NCI-H2081 treated with DMSO at 0.1 percent for 48 hours (cell line): ENCODE results near the gene WNT4.
"Not testable (repeated sequence)": the region's sequence is repeated elsewhere in the genome, so short reads cannot be mapped to it uniquely, and the experiment has no call there.

Experiments used
- DNase-seq: peaks from one replicate; lab custom pipeline; 2025; lab: John Stamatoyannopoulos, UW

WNT4 gene

DNA sequence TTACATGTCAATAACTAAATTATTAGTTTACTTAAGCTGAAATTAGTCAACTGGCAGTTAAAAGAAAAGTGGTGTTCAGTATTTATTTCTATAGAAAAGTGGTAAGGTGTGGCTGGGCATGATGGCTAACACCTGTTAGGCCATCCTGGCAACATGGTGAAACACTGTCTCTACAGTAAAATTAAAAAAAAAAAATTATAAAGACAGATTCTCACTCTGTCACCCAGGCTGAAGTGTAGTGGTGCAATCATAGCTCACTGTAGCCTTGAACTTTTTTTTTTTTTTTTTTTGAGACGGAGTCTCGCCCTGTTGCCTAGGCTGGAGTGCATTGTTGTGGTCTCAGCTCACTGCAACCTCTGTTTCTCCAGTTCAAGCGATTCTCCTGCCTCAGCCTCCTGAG lies 32.9 kb downstream of the WNT4 start:
- DNase-seq = no peak

DNA sequence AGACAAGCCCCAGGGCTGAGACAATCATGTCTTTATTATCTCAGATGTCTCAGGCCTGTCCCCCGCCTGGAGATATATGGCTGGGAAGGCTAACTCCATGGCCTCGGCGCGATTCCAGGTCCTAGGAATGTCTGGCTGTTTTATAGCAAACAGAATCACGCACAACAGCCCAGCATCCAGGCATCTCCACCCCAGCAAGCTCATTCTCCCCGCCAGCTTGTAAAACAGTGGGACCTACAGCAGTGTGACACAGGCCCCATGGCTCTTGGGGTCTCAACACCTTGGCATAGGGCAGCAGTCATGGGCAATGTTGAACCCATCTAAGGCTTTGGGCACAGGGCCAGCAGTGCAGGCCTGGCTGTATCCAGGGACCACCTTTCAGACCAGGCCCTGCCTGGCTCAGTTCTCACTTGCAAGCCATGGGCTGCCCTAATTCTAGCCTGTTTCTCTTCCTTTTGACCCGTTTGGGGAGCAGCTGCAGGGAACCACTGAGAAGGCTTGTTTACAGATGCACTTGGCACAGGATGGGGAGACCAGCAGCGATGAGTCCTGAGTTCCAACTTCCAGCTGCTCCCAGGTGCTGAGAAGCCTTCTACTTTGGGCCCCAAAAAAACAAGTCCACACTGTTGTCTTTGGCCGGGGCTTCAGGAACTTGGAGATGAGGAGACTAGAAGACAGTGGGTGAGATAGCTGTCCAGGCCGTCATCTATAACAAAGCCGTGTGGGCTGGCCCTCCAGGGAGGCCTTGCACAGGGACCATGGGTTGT lies 34.4 kb downstream of the WNT4 start:
- DNase-seq = no peak

DNA sequence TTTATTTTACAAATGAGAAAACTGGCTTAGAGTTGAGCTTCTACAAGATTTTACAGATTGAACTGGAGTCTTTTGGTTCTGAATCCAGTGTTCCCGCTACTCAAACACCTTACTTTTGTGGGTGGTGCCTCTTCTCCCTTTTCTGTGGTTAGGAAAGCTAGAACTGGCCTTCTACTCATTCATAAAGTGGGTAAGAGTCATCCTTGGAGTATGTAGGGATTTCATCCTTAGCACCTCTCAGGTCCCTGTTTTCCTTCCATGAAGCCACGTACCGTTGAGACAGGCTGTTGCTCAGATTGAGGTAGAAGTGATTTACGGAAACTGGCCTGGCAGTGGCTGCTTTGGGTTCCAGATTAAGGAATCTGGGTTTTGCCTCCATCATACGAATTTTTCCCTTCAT lies 35.8 kb downstream of the WNT4 start:
- DNase-seq = no peak

DNA sequence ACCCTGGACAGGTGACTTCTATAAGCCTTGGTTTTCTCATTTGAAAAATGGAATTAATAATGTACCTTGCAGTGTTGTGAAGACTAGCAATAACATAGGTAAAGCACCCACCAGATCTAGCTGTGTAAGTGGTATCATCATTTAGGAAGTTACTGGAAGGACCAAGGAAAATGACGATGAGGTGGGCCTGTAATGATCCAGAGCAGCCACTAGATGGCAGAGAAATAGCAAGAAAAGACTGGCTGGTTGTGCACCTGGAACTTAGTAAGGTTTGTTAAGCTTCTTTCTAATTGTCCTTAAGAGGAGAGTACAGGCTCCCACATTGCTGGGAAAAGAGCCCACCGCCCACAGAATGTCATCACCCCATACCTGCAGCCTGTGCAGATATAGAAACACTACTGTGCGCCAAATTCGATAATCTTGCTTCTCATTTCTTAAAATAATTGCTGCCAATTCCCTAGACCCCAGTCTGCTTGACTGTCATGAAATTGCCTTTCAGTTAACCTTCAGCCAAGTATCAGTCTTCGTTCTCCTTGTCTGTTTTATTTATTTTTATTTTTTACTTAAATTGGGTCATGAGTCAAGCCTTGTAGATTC lies 37.2 kb downstream of the WNT4 start:
- DNase-seq = peak; percentile 50

DNA sequence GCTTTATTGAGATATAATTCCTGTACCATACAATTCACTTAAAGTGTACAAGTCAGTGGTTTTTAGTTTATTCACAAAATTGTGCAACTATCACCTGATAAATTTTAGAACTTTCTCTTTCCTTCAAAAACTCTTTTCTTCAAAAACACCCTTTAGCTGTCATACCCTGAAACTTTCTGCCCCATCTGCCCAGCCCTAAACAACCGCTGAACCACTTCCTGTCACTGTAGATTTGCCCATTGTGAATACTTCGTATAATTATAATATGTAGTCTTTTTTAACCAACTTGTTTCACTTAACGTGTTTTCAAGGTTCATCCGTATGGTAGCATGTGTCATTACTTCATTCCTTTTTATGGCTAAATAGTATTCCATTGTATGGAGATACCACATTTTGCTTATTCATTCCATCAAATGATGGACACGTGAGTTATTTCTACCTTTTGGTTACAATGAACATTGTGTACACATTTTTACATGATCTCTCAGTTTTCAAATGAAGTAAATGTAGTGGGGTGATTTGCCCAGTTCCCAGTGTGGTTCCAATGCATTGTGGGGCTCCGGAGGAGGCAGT lies 37.9 kb downstream of the WNT4 start:
- no peak for DNase-seq

DNA sequence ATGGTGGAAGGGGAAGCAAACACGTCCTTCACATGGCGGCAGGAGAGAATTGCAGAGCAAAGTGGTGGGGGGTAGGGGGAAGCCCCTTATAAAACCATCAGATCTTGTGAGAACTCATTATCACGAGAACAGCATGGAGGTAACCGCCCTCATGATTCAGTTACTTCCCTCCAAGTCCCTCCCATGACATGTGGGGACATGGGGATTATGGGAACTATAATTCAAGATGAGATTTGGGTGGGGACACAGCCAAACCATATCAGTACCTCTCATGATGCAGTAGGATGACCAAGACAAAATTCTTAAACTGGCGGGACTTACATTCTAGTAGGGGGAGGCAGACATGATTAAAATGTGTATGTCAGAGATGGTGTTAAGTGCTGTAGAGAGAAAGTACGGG lies 38.8 kb downstream of the WNT4 start:
- no peak for DNase-seq

GRCh38 chr1:22102746-22103145 lies 40.2 kb downstream of the WNT4 start:
- no peak for DNase-seq

- DNase-seq = no peak
These were observed 40.9 kb downstream of the WNT4 start for GRCh38 chr1:22101995-22102394.

- DNase-seq = no peak
These were observed 41.7 kb downstream of the WNT4 start for GRCh38 chr1:22101199-22101598.

DNA sequence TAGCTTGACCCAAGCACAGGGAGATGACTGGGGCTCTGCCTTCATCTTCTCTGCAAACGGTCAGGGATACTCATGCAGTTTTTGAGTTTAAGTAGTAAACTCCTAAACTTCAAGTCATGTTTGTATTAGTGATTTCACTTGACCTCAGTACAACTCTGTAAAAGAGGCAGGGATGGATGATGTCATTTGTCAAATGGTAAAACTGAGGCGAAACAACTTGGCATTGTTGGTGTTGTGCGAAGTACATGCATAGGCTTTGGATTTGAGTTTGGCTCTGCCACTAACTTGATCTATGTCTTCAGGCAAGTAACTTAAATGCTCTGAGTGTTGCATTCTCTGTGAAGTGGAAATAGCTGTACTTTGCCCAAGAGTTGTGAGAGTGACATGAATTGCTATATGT lies 42.7 kb downstream of the WNT4 start:
- DNase-seq = no peak

GRCh38 chr1:22098752-22099151 lies 44.1 kb downstream of the WNT4 start:
- no peak for DNase-seq

DNA sequence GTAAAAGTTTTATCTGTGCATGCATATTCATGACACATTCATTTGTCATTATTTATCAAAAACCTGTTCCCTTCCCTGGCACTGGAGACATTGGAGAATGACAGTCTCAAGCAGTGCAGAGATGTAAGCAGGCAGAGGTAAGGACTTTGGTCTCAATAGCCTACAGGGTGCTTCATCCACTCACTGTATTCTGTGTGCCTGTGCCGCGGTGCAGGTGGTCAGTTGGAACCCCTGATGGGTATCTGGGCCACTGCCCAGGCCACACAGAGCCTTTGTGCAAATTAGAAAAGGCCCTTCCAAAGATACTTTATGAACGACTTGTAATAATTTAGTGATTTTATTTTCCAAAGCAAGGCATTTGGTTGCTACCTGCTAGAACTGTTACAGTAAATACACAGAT lies 46.4 kb downstream of the WNT4 start:
- DNase-seq = no peak

DNA sequence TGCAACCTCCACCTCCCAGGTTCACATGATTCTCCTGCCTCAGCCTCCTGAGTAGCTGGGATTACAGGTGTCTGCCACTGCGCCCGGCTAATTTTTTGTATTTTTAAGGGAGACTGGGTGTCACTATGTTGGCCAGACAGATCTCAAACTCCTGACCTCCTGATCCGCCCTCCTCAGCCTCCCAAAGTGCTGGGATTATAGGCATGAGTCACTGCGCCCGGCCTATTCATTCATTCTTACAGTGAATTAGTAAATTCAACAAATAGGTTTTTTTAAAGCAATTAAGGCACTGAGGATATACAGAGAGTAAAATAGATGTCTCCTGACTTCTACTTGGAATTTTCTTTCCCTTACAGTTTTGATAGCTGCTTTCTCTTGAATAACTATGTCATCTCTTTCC lies 46.9 kb downstream of the WNT4 start:
- DNase-seq = no peak

DNA sequence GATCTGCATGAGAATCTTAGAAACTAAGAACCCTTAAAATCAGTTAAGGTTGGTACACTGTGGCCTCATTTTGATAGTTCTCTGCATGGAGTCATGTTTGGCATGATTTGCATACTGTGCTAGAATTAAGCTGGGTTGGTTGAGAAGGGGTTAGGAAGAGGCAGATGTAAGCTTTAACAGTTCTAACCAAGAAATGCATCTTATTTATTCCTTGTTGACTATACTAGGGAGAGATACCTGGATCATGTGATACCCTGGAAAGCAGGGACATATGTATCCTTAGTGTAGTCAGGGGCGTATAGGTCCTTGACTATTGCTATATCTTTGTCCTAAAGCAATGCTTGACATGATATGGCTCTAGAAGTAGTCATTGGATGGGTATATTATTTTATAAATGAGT lies 49.4 kb downstream of the WNT4 start:
- no peak for DNase-seq

- not testable (repeated sequence) for DNase-seq
These were observed 50.7 kb downstream of the WNT4 start for GRCh38 chr1:22092026-22092768.

- DNase-seq = no peak
These were observed 52.0 kb downstream of the WNT4 start for GRCh38 chr1:22090867-22091266.

- no peak for DNase-seq
These were observed 53.1 kb downstream of the WNT4 start for GRCh38 chr1:22089787-22090186.

DNA sequence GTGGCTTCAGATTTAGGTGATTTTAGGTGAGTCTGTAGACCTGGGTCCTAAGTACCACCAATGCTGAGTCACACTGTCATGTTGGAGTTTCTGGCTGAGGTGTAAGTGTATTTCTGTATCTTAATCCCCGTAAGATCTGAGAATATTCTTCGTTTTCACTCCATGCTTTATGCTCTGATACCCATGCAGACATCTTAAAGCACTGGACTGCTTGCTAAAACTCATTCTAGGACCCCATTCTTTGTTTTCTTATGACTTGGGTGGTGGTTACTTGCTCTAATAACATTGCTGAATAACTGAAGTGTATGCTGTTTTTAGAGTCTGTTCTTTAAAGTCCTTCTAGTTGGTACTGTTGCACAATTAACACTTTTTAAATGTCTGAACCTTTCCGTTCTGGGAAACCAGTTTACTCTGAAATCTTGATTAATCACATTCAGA lies 53.7 kb downstream of the WNT4 start:
- DNase-seq = no peak

- no peak for DNase-seq
These were observed 54.6 kb downstream of the WNT4 start for GRCh38 chr1:22088331-22088730.

- no peak for DNase-seq
These were observed 62.7 kb downstream of the WNT4 start for GRCh38 chr1:22080191-22080590.

- DNase-seq = no peak
These were observed 64.8 kb downstream of the WNT4 start for GRCh38 chr1:22078133-22078532.

DNA sequence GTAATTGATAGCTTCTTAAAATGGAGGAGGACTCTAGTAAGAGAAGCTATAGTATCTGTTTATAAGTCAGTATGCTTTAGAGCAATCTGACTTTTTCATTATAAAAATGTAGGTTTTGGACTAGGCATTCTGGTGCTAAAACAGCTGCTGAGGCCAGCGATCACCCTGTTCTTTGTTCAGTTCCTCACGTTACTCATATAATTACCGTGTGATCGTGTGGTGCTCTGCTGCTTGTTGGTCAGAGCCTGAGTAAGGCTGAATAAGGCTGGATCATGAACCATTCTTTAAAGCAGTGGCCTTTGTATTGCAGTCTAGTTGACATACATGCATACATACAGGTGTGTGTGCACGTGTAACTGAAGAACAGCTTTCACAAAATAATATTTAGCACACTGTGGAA lies 65.2 kb downstream of the WNT4 start:
- DNase-seq = no peak

GRCh38 chr1:22076346-22076745 lies 66.6 kb downstream of the WNT4 start:
- no peak for DNase-seq
